ENCODE results near the gene PZP. TPM values are rescaled to one million over a fixed set of nuclear protein-coding genes. Genes with fewer than 3 reads are reported as not detected.

The PZP gene
- total and polyA plus RNA-seq, 2 experiments from 2014 or later = 0.92 TPM; not detected in 1

GRCh38 chr12:9130244-9130643 lies 78.0 kb downstream of the PZP start (continued):
- TF ChIP-seq REST (IDR thresholded peaks at IDR 0.05; ENCODE audit: unreplicated experiment) (no peak), JUNB (IDR thresholded peaks at IDR 0.05; ENCODE audit: unreplicated experiment) (no peak)

GRCh38 chr12:9127936-9128663 lies 80.1 kb downstream of the PZP start:
- Histone ChIP-seq H3K27ac (ENCODE audit: low read depth) (no peak overlapping the region), H3K4me1 (ENCODE audit: insufficient read depth) (no peaks in the 10 kb centered on the region), H2AFZ (no peak overlapping the region), H3K4me2 (no peak overlapping the region), H3F3A (replicated peaks; ENCODE audit: low read depth) (no peaks in the 10 kb centered on the region), H3K4me3 (no peak overlapping the region), H3K36me3 (ENCODE audit: insufficient read depth) (no peaks in the 10 kb centered on the region), H3K27me3 (ENCODE audit: insufficient read depth) (no peaks in the 10 kb centered on the region), H3K9me2 (ENCODE audit: insufficient read depth) (no peaks in the 10 kb centered on the region), H3K79me2 (replicated peaks; ENCODE audit: insufficient read depth) (no peaks in the 10 kb centered on the region), H4K20me1 (replicated peaks; ENCODE audit: insufficient read depth) (no peaks in the 10 kb centered on the region)
- Mint-ChIP-seq H3K36me3 (ENCODE audit: low read depth) (no peaks in the 10 kb centered on the region; the same call in 2 of the 3 replicates), H3K27ac (no peak overlapping the region), H3K4me1 (no peaks in the 10 kb centered on the region), H3K4me3 (no peak overlapping the region), H3K9me3 (peaks cover 2% of the 10 kb centered on the region; the same call in 1 of the 3 replicates), H3K27me3 (ENCODE audit: insufficient read depth, low read depth, poor library complexity) (no peaks in the 10 kb centered on the region)
- TF ChIP-seq STAT1 (IDR thresholded peaks at IDR 0.05; ENCODE audit: unreplicated experiment) = no peak
- no peak for TF ChIP-seq CREB1 (CRISPR knock-in tag; IDR thresholded peaks at IDR 0.05; ENCODE audit: low read depth)
- no peak for TF ChIP-seq ETS1 (IDR thresholded peaks at IDR 0.05)
- TF ChIP-seq ZNF114 (CRISPR knock-in tag; IDR thresholded peaks at IDR 0.05) = no peak
- no peak for TF ChIP-seq POLR2AphosphoS5 (IDR thresholded peaks at IDR 0.05; ENCODE audit: low read depth)
- no peak for TF ChIP-seq EZH2phosphoT487 (IDR thresholded peaks at IDR 0.05; ENCODE audit: unreplicated experiment)
- no peak for DNase-seq (ENCODE audit: low spot score)
- ATAC-seq = no peak

- Histone ChIP-seq H3F3A (replicated peaks; ENCODE audit: low read depth) (no peaks in the 10 kb centered on the region), H2AFZ (no peak overlapping the region), H3K27me3 (ENCODE audit: insufficient read depth) (no peaks in the 10 kb centered on the region), H3K79me2 (replicated peaks; ENCODE audit: insufficient read depth) (no peaks in the 10 kb centered on the region), H3K27ac (ENCODE audit: low read depth) (no peak overlapping the region), H4K20me1 (replicated peaks; ENCODE audit: insufficient read depth) (no peaks in the 10 kb centered on the region), H3K4me3 (no peak overlapping the region), H3K9me2 (ENCODE audit: insufficient read depth) (no peaks in the 10 kb centered on the region), H3K36me3 (ENCODE audit: insufficient read depth) (no peaks in the 10 kb centered on the region), H3K4me1 (ENCODE audit: insufficient read depth) (no peaks in the 10 kb centered on the region), H3K4me2 (no peak overlapping the region)
- no peaks in the 10 kb centered on the region for H3K27me3 Mint-ChIP-seq (ENCODE audit: insufficient read depth, low read depth, poor library complexity)
- no peak for DNase-seq (ENCODE audit: low spot score)
- peaks cover 2% of the 10 kb centered on the region; the same call in 1 of the 3 replicates for H3K9me3 Mint-ChIP-seq
- H3K4me1 Mint-ChIP-seq = no peaks in the 10 kb centered on the region
- no peaks in the 10 kb centered on the region; the same call in 2 of the 3 replicates for H3K36me3 Mint-ChIP-seq (ENCODE audit: low read depth)
- TF ChIP-seq NANOG (IDR thresholded peaks at IDR 0.05; ENCODE audit: borderline replicate concordance) (no peak), ZNF462 (CRISPR knock-in tag; IDR thresholded peaks at IDR 0.05) (no peak)
- no peak overlapping the region for H3K4me3 Mint-ChIP-seq
- no peak for ATAC-seq
- H3K27ac Mint-ChIP-seq = no peak overlapping the region
These were observed 80.7 kb downstream of the PZP start for GRCh38 chr12:9127484-9127883.

All from GM23338 (cell line).